H1 (cell line): ENCODE data around the gene PPP1CB. TPM values are rescaled to one million over a fixed set of nuclear protein-coding genes. Genes with fewer than 3 reads are reported as not detected.

ENCODE experiments used
- CTCF ChIA-PET: fragments of 300-600 bp; sonication (Branson Sonifier 250); formaldehyde crosslinking; loops from one replicate; lab custom pipeline; 2021; ENCODE audit not compliant: partially characterized antibody; lab: Charles Lee
- POLR2A ChIA-PET: fragments of 300-600 bp; sonication (Branson Sonifier 250); formaldehyde crosslinking; loops from one replicate; lab custom pipeline; 2021; ENCODE audit warnings: inconsistent platforms; ENCODE audit not compliant: partially characterized antibody; lab: Charles Lee
- DNase-seq, 2 experiments: peaks; one replicate each; pipeline versions ENCODE4 v3.0.0 to v3.0.0-alpha.2; 2010 to 2022; ENCODE audit warnings: low spot score in 2 of 2, low read depth in 1 of 2, mixed read lengths in 1 of 2
- FAIRE-seq: peaks from 2 replicates; lab custom pipeline; 2011; peaks lifted over from hg19 to GRCh38; lab: Jason Lieb, UNC
- H2AFZ ChIP-seq: 2 replicates; pipeline ENCODE4 v1.8.1; 2012; ENCODE audit warnings: low read length, inconsistent platforms
- H2AK5ac ChIP-seq: 2 replicates; pipeline ENCODE4 v1.6.1; 2013; ENCODE audit warnings: low read depth, low read length
- H2BK120ac ChIP-seq: replicated peaks from 2 replicates; pipeline ENCODE3; 2013; ENCODE audit warnings: low read depth, low read length, inconsistent platforms
- H2BK12ac ChIP-seq: 2 replicates; pipeline ENCODE4 v1.6.1; 2013; ENCODE audit warnings: low read depth, low read length
- H2BK15ac ChIP-seq: 2 replicates; pipeline ENCODE4 v1.6.1; 2013; ENCODE audit warnings: low read length
- H2BK20ac ChIP-seq: 2 replicates; pipeline ENCODE4 v1.6.1; 2013; ENCODE audit warnings: low read length
- H2BK5ac ChIP-seq: 2 replicates; pipeline ENCODE4 v1.6.1; 2013; ENCODE audit warnings: low read depth, low read length
- H3K14ac ChIP-seq: 2 replicates; pipeline ENCODE4 v1.6.1; 2013; ENCODE audit warnings: inconsistent platforms; ENCODE audit not compliant: insufficient read length
- H3K18ac ChIP-seq: 2 replicates; pipeline ENCODE4 v1.6.1; 2013; ENCODE audit warnings: low read length; ENCODE audit errors: extremely low read depth
- H3K23ac ChIP-seq: 2 replicates; pipeline ENCODE4 v1.6.1; 2013; ENCODE audit warnings: inconsistent platforms; ENCODE audit not compliant: insufficient read length
- H3K23me2 ChIP-seq: 2 replicates; pipeline ENCODE4 v1.6.1; 2013; ENCODE audit warnings: low read depth, low read length
- H3K27ac ChIP-seq: 2 replicates; pipeline ENCODE4 v1.6.1; 2011; ENCODE audit warnings: low read depth, low read length, inconsistent platforms
- H3K27me3 ChIP-seq, 4 experiments: replicated peaks in 1 of 4; 1 replicate in 1 of 4; 2 replicates in 3 of 4; pipeline versions ENCODE4 v1.6.1 to v1.8.1; 2011 to 2013; ENCODE audit warnings: low read length in 3 of 4, mild to moderate bottlenecking in 3 of 4, inconsistent platforms in 2 of 4, mixed read lengths in 2 of 4, moderate library complexity in 1 of 4; ENCODE audit not compliant: control insufficient read depth in 3 of 4, insufficient read depth in 3 of 4; ENCODE audit errors: extremely low read depth in 1 of 4
- H3K36me3 ChIP-seq, 4 experiments: 2 replicates each; pipeline versions ENCODE4 v1.6.1 to v1.8.1; 2011 to 2013; ENCODE audit warnings: mild to moderate bottlenecking in 4 of 4, low read length in 3 of 4, moderate library complexity in 2 of 4, control low read depth in 1 of 4, inconsistent platforms in 1 of 4; ENCODE audit not compliant: insufficient read depth in 4 of 4, control insufficient read depth in 2 of 4
- H3K4ac ChIP-seq: replicated peaks from 2 replicates; pipeline ENCODE3; 2013; ENCODE audit warnings: low read length, low read depth, mixed read lengths, inconsistent platforms; ENCODE audit not compliant: insufficient read length
- H3K4me1 ChIP-seq, 4 experiments: replicated peaks in 1 of 4; 1 replicate in 1 of 4; 2 replicates in 3 of 4; pipeline versions ENCODE4 v1.6.1 to v1.8.1; 2011 to 2013; ENCODE audit warnings: low read length in 3 of 4, inconsistent platforms in 2 of 4, mixed read lengths in 1 of 4; ENCODE audit not compliant: insufficient read depth in 4 of 4, control insufficient read depth in 3 of 4
- H3K4me2 ChIP-seq, 2 experiments: 2 replicates each; pipeline versions ENCODE4 v1.6.1 to v1.8.1; 2011 to 2013; ENCODE audit warnings: low read depth in 2 of 2, low read length in 2 of 2, control low read depth in 1 of 2, inconsistent platforms in 1 of 2, mild to moderate bottlenecking in 1 of 2; ENCODE audit not compliant: insufficient read depth in 1 of 2
- H3K4me3 ChIP-seq, 4 experiments: fragments of 200-600, 300-600 bp in 1 of 4; sonication (generic), shearing (Covaris generic), sonication (Bioruptor Twin) in 1 of 4; 2 replicates each; pipeline versions ENCODE4 v1.5.1 to v1.8.1; 2011 to 2016; ENCODE audit warnings: low read length in 4 of 4, low read depth in 3 of 4, control low read depth in 2 of 4, inconsistent platforms in 2 of 4, mild to moderate bottlenecking in 2 of 4, mixed read lengths in 1 of 4, moderate library complexity in 1 of 4; ENCODE audit not compliant: insufficient read depth in 2 of 4; ENCODE audit errors: extremely low read depth in 1 of 4
- H3K56ac ChIP-seq: replicated peaks from 2 replicates; pipeline ENCODE3; 2013; ENCODE audit warnings: low read depth, mild to moderate bottlenecking, mixed read lengths, low read length, inconsistent platforms; ENCODE audit not compliant: insufficient read length
- H3K79me1 ChIP-seq: 2 replicates; pipeline ENCODE4 v1.6.1; 2013; ENCODE audit warnings: low read depth, low read length, control low read depth
- H3K79me2 ChIP-seq, 2 experiments: 2 replicates each; pipeline versions ENCODE4 v1.6.1 to v1.8.1; 2012 to 2013; ENCODE audit warnings: low read length in 2 of 2, mild to moderate bottlenecking in 2 of 2, inconsistent platforms in 1 of 2; ENCODE audit not compliant: insufficient read depth in 2 of 2, control insufficient read depth in 1 of 2
- H3K9ac ChIP-seq, 4 experiments: replicated peaks in 1 of 4; 1 replicate in 1 of 4; 2 replicates in 3 of 4; pipeline versions ENCODE4 v1.6.1 to v1.8.1; 2011 to 2013; ENCODE audit warnings: low read depth in 3 of 4, low read length in 3 of 4, control low read depth in 2 of 4, mild to moderate bottlenecking in 2 of 4, moderate library complexity in 2 of 4, inconsistent platforms in 1 of 4; ENCODE audit errors: extremely low read depth in 1 of 4
- H3K9me3 ChIP-seq, 2 experiments: 2 replicates each; pipeline versions ENCODE4 v1.6.1 to v1.8.1; 2012 to 2013; ENCODE audit warnings: mild to moderate bottlenecking in 2 of 2, moderate library complexity in 2 of 2, control low read depth in 1 of 2, inconsistent platforms in 1 of 2, low read depth in 1 of 2, low read length in 1 of 2, mixed read lengths in 1 of 2; ENCODE audit not compliant: insufficient read depth in 2 of 2
- H4K20me1 ChIP-seq, 2 experiments: replicated peaks in 1 of 2; 2 replicates each; pipeline versions ENCODE3 to v1.8.1; 2011 to 2013; ENCODE audit warnings: inconsistent platforms in 2 of 2, low read length in 2 of 2, mild to moderate bottlenecking in 1 of 2; ENCODE audit not compliant: insufficient read depth in 2 of 2, control insufficient read depth in 1 of 2
- H4K5ac ChIP-seq: 2 replicates; pipeline ENCODE4 v1.6.1; 2013; ENCODE audit warnings: low read length, low read depth, mixed read lengths, inconsistent platforms; ENCODE audit not compliant: insufficient read length
- H4K8ac ChIP-seq: 2 replicates; pipeline ENCODE4 v1.8.0; 2013; ENCODE audit warnings: mild to moderate bottlenecking, moderate library complexity, low read length, inconsistent platforms; ENCODE audit not compliant: insufficient read depth; ENCODE audit errors: extremely low read depth
- H4K91ac ChIP-seq: replicated peaks from 2 replicates; pipeline ENCODE3; 2013; ENCODE audit warnings: low read length, mixed read lengths, inconsistent platforms; ENCODE audit not compliant: insufficient read length
- BACH1 ChIP-seq: IDR thresholded peaks from 2 replicates; pipeline ENCODE4 v1.6.1; 2012; ENCODE audit warnings: low read length, improper control_type of control experiment
- EP300 ChIP-seq, 2 experiments: IDR thresholded peaks; 1 replicate in 1 of 2; 2 replicates in 1 of 2; pipeline ENCODE4 v1.6.1; 2011 to 2012; ENCODE audit warnings: low read depth in 2 of 2, low read length in 2 of 2, mild to moderate bottlenecking in 2 of 2, borderline replicate concordance in 1 of 2, inconsistent platforms in 1 of 2, moderate library complexity in 1 of 2
- GTF2F1 ChIP-seq: IDR thresholded peaks from 2 replicates; pipeline ENCODE4 v1.6.1; 2012; ENCODE audit warnings: low read depth, low read length, improper control_type of control experiment, borderline replicate concordance
- JUN ChIP-seq: IDR thresholded peaks from 2 replicates; pipeline ENCODE4 v1.6.1; 2011; ENCODE audit warnings: low read depth, mild to moderate bottlenecking, improper control_type of control experiment, low read length
- NANOG ChIP-seq: IDR thresholded peaks from 2 replicates; pipeline ENCODE4 v1.6.1; 2011; ENCODE audit warnings: low read length, low read depth, mild to moderate bottlenecking, inconsistent platforms; ENCODE audit not compliant: insufficient read depth, poor library complexity, severe bottlenecking
- RXRA ChIP-seq: IDR thresholded peaks from 2 replicates; pipeline ENCODE4 v1.6.1; 2011; ENCODE audit warnings: low read depth, mild to moderate bottlenecking, low read length, moderate library complexity; ENCODE audit not compliant: insufficient read depth
- WGBS, 2 experiments: shearing (Covaris generic) in 1 of 2; methylation state at CpG; one replicate each; pipeline versions ENCODE4 v1.1.6 to v1.1.7; 2013 to 2015; ENCODE audit warnings: low lambda C conversion rate in 2 of 2, mixed read lengths in 2 of 2, inconsistent platforms in 1 of 2, low coverage in 1 of 2, missing lambda C conversion rate in 1 of 2; ENCODE audit not compliant: insufficient replicate concordance in 2 of 2, insufficient coverage in 1 of 2, insufficient read length in 1 of 2; ENCODE audit errors: extremely low coverage in 1 of 2, missing lambda C conversion rate in 1 of 2; 5-methylcytosine and 5-hydroxymethylcytosine counted together
- polyA plus RNA-seq, 7 experiments: library from polyadenylated mRNA; depleted of rRNA in 3 of 7; stranded (reverse) in 5 of 7; unstranded in 2 of 7; fragments of >200 nt in 5 of 7; fragments of 200-250 nt in 2 of 7; gene quantifications; 1 replicate in 5 of 7; 2 replicates in 1 of 7; 4 replicates in 1 of 7; pipeline versions ENCODE4 v1.2.1 to v1.2.3, GENCODE V29; 2011 to 2013; ENCODE audit warnings: missing spikeins in 2 of 7, mixed read lengths in 2 of 7
- total RNA-seq: library from RNA; stranded (reverse); fragmentation: NEBNext Ultra II Directional; extraction: Animal tissue kit (Norgen Biotek cat#: 25700); gene quantifications from 2 replicates; pipeline ENCODE4 v1.2.1, GENCODE V29; 2021
- TF ChIP-seq, protein P1 (sequence below): IDR thresholded peaks from 2 replicates; pipeline ENCODE4 v1.6.1; 2012; ENCODE audit warnings: low read length, inconsistent platforms

PPP1CB gene
- total and polyA plus RNA-seq, 2 of the 8 experiments (the other 6 are each of a cell fraction or from before 2014, with no cell fraction given): 30.7 to 158 TPM

DNA sequence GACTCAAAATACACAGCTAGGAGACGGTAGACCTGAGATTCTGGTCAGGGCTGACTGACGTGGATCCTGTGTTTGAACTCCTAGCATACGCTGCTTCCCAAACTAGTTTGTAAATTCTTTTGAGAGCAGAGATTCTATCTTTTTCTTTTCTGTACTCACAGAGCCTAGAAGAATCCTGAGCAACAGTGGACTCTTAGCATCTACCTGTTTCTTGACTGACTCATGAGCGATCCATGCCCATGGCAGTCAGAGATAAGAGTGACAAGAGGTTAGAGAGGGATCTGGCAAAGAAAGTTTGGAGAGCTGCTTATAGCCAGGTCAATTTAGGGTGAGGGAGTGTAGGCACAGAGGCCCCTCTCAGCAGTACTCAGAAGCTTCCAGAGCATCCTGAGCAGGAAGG, 41.1 kb upstream of the PPP1CB start:
- Histone ChIP-seq H3K23me2 (no peaks in the 10 kb centered on the region), H2BK20ac (no peak overlapping the region), H3K18ac (no peak overlapping the region), H4K8ac (no peak overlapping the region), H3K4me3 (no peak overlapping the region), H3K4me2 (no peak overlapping the region), H2BK120ac (no peak overlapping the region), H3K79me1 (no peaks in the 10 kb centered on the region), H3K14ac (no peak overlapping the region), H3K4ac (no peak overlapping the region), H4K20me1 (no peaks in the 10 kb centered on the region), H3K9me3 (0 out of 4 replicates have a peak, but pooled peaks cover 0 to 10% of the 10 kb centered on the region in 2 experiments), H3K79me2 (no peaks in the 10 kb centered on the region), H3K56ac (no peak overlapping the region), H2AFZ (no peak overlapping the region; the same call in 1 of the 2 replicates), H2BK12ac (no peak overlapping the region), H2BK15ac (no peak overlapping the region), H3K27ac (no peak overlapping the region), H4K5ac (no peak overlapping the region), H2AK5ac (no peak overlapping the region), H3K9ac (no peak overlapping the region), H3K27me3 (no peaks in the 10 kb centered on the region), H4K91ac (no peak overlapping the region), H3K36me3 (no peaks in the 10 kb centered on the region), H3K4me1 (no peaks in the 10 kb centered on the region), H2BK5ac (no peak overlapping the region), H3K23ac (no peak overlapping the region)
- no peak for TF ChIP-seq BACH1
- no peak for TF ChIP-seq NANOG
- TF ChIP-seq RXRA: no peak
- no peak for TF ChIP-seq GTF2F1
- no peak for TF ChIP-seq EP300 (IDR thresholded peaks at IDR 0.05; ENCODE audit: borderline replicate concordance in 1 of 2, low read depth in 2 of 2, low read length in 2 of 2)
- TF ChIP-seq, protein P1, sequence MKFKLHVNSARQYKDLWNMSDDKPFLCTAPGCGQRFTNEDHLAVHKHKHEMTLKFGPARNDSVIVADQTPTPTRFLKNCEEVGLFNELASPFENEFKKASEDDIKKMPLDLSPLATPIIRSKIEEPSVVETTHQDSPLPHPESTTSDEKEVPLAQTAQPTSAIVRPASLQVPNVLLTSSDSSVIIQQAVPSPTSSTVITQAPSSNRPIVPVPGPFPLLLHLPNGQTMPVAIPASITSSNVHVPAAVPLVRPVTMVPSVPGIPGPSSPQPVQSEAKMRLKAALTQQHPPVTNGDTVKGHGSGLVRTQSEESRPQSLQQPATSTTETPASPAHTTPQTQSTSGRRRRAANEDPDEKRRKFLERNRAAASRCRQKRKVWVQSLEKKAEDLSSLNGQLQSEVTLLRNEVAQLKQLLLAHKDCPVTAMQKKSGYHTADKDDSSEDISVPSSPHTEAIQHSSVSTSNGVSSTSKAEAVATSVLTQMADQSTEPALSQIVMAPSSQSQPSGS: no peak
- no peak for TF ChIP-seq JUN
- DNase-seq (no peak), FAIRE-seq (no peak)
- ChIA-PET POLR2A (interaction anchor here (0.5 kb wide), 1 partner anchor 233 kb away, joined by 3 read pairs; no protein-coding TSS in a partner anchor), CTCF (interaction anchor here (0.6 to 1.7 kb wide), 4 partner anchors 8 to 144 kb away, joined by 3 to 4 read pairs (median 4); no protein-coding TSS in a partner anchor)
- 82% methylated on average over 4 of the region's 4 CpGs; no CpG with 5 or more reads in 1 of the 2 experiments for WGBS, 2 experiments
